Measurements from ENCODE around the gene RARG. TPM values are rescaled to one million over a fixed set of nuclear protein-coding genes. Genes with fewer than 3 reads are reported as not detected.

Gene RARG
- total RNA-seq, 1 experiment from 2014 or later: 118 TPM

- Histone ChIP-seq H3K79me2 (ENCODE audit: low read depth) (peaks cover 10% of the 10 kb centered on the region; the same call in 1 of the 2 replicates), H3K4me2 (peak overlapping the region; percentile 25; the same call in 1 of the 2 replicates), H3K27me3 (ENCODE audit: insufficient read depth, low read depth) (no peaks in the 10 kb centered on the region), H3K36me3 (ENCODE audit: low read depth) (no peaks in the 10 kb centered on the region), H3K27ac (no peak overlapping the region), H3K9me2 (ENCODE audit: insufficient read depth) (no peaks in the 10 kb centered on the region), H4K20me1 (ENCODE audit: insufficient read depth) (no peaks in the 10 kb centered on the region), H2AFZ (no peak overlapping the region), H3F3A (ENCODE audit: insufficient read depth, low read depth) (peaks cover 27% of the 10 kb centered on the region), H3K4me3 (no peak overlapping the region), H3K4me1 (replicated peaks; ENCODE audit: insufficient read depth) (peaks cover 26% of the 10 kb centered on the region), H3K9me3 (ENCODE audit: insufficient read depth, low read depth) (no peaks in the 10 kb centered on the region)
- intact Hi-C loops (cut with micrococcal nuclease; ENCODE audit: unreplicated experiment): loop anchor here (1.0 to 10.0 kb wide), 2 partner anchors 110 to 112 kb away; no protein-coding TSS in a partner anchor
- CTCF ChIA-PET: no interaction called here
- no peak for TF ChIP-seq EZH2 (IDR thresholded peaks at IDR 0.05; ENCODE audit: low read depth)
- TF ChIP-seq, protein P1, sequence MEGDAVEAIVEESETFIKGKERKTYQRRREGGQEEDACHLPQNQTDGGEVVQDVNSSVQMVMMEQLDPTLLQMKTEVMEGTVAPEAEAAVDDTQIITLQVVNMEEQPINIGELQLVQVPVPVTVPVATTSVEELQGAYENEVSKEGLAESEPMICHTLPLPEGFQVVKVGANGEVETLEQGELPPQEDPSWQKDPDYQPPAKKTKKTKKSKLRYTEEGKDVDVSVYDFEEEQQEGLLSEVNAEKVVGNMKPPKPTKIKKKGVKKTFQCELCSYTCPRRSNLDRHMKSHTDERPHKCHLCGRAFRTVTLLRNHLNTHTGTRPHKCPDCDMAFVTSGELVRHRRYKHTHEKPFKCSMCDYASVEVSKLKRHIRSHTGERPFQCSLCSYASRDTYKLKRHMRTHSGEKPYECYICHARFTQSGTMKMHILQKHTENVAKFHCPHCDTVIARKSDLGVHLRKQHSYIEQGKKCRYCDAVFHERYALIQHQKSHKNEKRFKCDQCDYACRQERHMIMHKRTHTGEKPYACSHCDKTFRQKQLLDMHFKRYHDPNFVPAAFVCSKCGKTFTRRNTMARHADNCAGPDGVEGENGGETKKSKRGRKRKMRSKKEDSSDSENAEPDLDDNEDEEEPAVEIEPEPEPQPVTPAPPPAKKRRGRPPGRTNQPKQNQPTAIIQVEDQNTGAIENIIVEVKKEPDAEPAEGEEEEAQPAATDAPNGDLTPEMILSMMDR (conservative IDR thresholded peaks at IDR 0.05): peak; percentile 42; the same call in 1 of the 2 replicates
- DNase-seq: peak; percentile 21 to 63
- POLR2A ChIA-PET (ENCODE audit: unreplicated experiment): no interaction called here
- BruUV-seq (replicated peaks): no TSS peak
These were observed 57.0 kb downstream of the RARG start for GRCh38 chr12:53174881-53175491.

DNA sequence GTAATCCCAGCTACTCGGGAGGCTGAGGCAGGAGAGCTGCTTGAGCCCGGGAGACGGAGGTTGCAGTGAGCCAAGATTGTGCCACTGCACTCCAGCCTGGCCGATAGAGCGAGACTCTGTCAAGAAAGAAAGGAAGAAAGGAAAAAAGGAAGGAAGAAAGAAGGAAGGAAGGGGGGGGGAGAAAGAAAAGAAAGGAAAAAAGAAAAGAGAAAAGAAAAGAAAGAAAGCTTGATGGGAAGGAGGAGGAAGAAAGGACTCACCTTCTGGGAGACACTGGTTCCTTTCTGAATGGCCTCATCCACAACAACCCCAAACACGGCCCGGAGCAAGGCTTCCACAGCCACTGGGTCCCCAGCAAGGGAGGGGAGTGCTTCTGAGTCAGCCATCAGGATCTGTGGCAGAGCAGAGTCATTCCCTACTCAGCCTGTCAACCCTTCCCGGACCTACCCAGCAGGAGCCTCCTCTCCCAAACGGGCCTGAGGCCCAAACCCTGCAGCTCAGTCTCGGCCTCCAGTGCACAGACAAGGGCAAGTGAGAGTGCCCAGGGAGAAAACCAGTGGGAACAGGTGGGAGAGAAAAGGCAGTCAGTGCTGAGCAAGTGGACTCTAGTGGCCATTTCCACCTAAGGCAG is 58.8 kb downstream of the RARG start:
- Histone ChIP-seq H3K4me3 (no peak overlapping the region), H3K36me3 (ENCODE audit: low read depth) (no peaks in the 10 kb centered on the region), H3K9me3 (ENCODE audit: insufficient read depth, low read depth) (no peaks in the 10 kb centered on the region), H3K4me2 (no peak overlapping the region), H3K9me2 (ENCODE audit: insufficient read depth) (no peaks in the 10 kb centered on the region), H3K27ac (no peak overlapping the region), H2AFZ (no peak overlapping the region), H3K4me1 (replicated peaks; ENCODE audit: insufficient read depth) (peaks cover 14% of the 10 kb centered on the region), H3K27me3 (ENCODE audit: insufficient read depth, low read depth) (no peaks in the 10 kb centered on the region), H3K79me2 (ENCODE audit: low read depth) (no peaks in the 10 kb centered on the region), H4K20me1 (ENCODE audit: insufficient read depth) (no peaks in the 10 kb centered on the region), H3F3A (ENCODE audit: insufficient read depth, low read depth) (peaks cover 18% of the 10 kb centered on the region; the same call in 1 of the 2 replicates)
- ChIA-PET CTCF (interaction anchor here (1.2 kb wide), 1 partner anchor 74 kb away, joined by 3 read pairs; no protein-coding TSS in a partner anchor), POLR2A (ENCODE audit: unreplicated experiment) (interaction anchor here (0.6 kb wide), 1 partner anchor 28 kb away, joined by 6 read pairs; no protein-coding TSS in a partner anchor)
- no peak for TF ChIP-seq EZH2 (IDR thresholded peaks at IDR 0.05; ENCODE audit: low read depth)
- no peak for DNase-seq
- no TSS peak for BruUV-seq (replicated peaks)
- intact Hi-C loops (cut with micrococcal nuclease; ENCODE audit: unreplicated experiment): loop anchor here (10.0 kb wide), 1 partner anchor 108 kb away; no protein-coding TSS in a partner anchor

DNA sequence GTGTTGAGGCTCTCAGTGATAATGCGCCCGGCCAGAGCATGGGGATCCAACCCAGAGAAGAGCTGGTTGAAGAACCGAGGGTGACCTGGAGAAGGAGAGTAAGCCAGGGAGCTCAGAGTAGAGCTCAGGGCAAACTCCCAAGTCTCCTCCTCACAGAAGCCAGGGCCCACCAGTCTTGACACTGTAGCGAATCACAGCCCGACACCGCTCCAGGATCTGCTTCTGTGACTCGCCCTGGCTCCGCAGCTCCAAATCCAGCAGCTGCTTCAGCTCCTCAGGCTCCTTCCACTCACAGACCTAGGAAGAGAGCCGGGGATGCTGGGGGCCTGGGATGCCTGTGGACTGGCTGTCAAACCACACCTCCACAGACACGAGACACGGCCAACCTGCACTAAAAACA is 59.7 kb downstream of the RARG start:
- no peaks in the 10 kb centered on the region for H3K36me3 ChIP-seq (ENCODE audit: low read depth)
- peaks cover 14% of the 10 kb centered on the region for H3K4me1 ChIP-seq (replicated peaks; ENCODE audit: insufficient read depth)
- intact Hi-C loops (cut with micrococcal nuclease; ENCODE audit: unreplicated experiment): loop anchor here (10.0 kb wide), 1 partner anchor 108 kb away; no protein-coding TSS in a partner anchor
- no peaks in the 10 kb centered on the region for H3K79me2 ChIP-seq (ENCODE audit: low read depth)
- no peak for TF ChIP-seq EZH2 (IDR thresholded peaks at IDR 0.05; ENCODE audit: low read depth)
- TF ChIP-seq, protein P1 (conservative IDR thresholded peaks at IDR 0.05): no peak
- no peaks in the 10 kb centered on the region for H3K9me2 ChIP-seq (ENCODE audit: insufficient read depth)
- no peaks in the 10 kb centered on the region for H3K9me3 ChIP-seq (ENCODE audit: insufficient read depth, low read depth)
- H4K20me1 ChIP-seq (ENCODE audit: insufficient read depth): no peaks in the 10 kb centered on the region
- no peaks in the 10 kb centered on the region for H3K27me3 ChIP-seq (ENCODE audit: insufficient read depth, low read depth)
- H3K27ac ChIP-seq: no peak overlapping the region
- H2AFZ ChIP-seq: no peak overlapping the region
- H3F3A ChIP-seq (ENCODE audit: insufficient read depth, low read depth): peaks cover 18% of the 10 kb centered on the region; the same call in 1 of the 2 replicates
- ChIA-PET CTCF (interaction anchor here (1.2 kb wide), 1 partner anchor 73 kb away, joined by 3 read pairs; no protein-coding TSS in a partner anchor), POLR2A (ENCODE audit: unreplicated experiment) (interaction anchor here (0.7 kb wide), 1 partner anchor 80 kb away, joined by 4 read pairs; no protein-coding TSS in a partner anchor)
- DNase-seq: no peak
- no peak overlapping the region for H3K4me2 ChIP-seq
- no TSS peak for BruUV-seq (replicated peaks)
- H3K4me3 ChIP-seq: no peak overlapping the region
